ENCODE data around the gene TDO2. TPM values are rescaled to one million over a fixed set of nuclear protein-coding genes. Genes with fewer than 3 reads are reported as not detected.

The TDO2 gene
- total and polyA plus RNA-seq, 8 donors, result 0.35 to 1.4 (median 0.48) TPM; not detected in 4

GRCh38 chr4:155966171-155966570 lies 62.7 kb downstream of the TDO2 start:
- H3K4me1 ChIP-seq, result no peaks in the 10 kb centered on the region
- intact Hi-C loops (cut with DNase I), result no loop called here
- H3K27me3 ChIP-seq, result no peaks in the 10 kb centered on the region
- H3K4me3 ChIP-seq, result no peak overlapping the region
- WGBS, 2 donors, result 60 to 78% methylated on average over 2 of the region's 2 CpGs
- H3K36me3 ChIP-seq, result no peaks in the 10 kb centered on the region
- DNase-seq, result no peak
- H3K27ac ChIP-seq, result no peak overlapping the region
- FAIRE-seq, result no peak
- TF ChIP-seq, protein P1, sequence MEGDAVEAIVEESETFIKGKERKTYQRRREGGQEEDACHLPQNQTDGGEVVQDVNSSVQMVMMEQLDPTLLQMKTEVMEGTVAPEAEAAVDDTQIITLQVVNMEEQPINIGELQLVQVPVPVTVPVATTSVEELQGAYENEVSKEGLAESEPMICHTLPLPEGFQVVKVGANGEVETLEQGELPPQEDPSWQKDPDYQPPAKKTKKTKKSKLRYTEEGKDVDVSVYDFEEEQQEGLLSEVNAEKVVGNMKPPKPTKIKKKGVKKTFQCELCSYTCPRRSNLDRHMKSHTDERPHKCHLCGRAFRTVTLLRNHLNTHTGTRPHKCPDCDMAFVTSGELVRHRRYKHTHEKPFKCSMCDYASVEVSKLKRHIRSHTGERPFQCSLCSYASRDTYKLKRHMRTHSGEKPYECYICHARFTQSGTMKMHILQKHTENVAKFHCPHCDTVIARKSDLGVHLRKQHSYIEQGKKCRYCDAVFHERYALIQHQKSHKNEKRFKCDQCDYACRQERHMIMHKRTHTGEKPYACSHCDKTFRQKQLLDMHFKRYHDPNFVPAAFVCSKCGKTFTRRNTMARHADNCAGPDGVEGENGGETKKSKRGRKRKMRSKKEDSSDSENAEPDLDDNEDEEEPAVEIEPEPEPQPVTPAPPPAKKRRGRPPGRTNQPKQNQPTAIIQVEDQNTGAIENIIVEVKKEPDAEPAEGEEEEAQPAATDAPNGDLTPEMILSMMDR (IDR thresholded peaks at IDR 0.05), result no peak
- no peak for ATAC-seq
- H3K9me3 ChIP-seq, result no peaks in the 10 kb centered on the region

DNA sequence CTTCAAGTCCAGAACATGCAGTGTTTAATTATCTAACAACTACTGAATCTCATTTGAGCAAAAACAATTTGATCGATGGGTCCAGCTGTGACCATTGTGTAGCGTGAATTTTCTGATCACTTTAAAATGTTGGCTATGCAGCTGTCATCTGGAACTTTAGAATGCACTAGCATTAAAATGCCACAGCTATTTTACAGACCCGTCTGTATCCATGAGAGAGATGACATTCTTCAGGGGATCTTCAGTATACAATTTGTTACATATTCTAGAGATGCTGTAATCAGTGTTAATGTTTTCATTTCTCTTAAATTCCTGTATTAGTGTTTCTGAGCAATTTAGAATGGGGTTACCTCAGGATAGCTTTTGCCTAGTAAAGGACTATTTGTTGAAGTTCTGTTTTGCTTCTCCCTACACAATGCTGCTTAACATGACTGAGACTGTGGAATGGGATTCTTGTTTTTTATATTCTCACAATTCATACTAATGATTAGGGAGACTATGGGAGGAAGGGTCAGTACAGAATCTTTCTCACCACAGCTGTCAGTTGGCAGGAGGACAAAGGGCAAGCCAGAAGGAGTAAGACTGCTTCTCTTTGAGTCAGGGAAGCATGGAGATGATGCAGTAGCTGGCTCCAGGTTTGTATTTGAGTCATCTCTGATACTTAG lies 63.4 kb downstream of the TDO2 start:
- H3K27me3 ChIP-seq, result no peaks in the 10 kb centered on the region
- no peak overlapping the region for H3K4me3 ChIP-seq
- H3K27ac ChIP-seq, result no peak overlapping the region
- H3K4me1 ChIP-seq, result no peaks in the 10 kb centered on the region
- intact Hi-C loops (cut with DNase I), result no loop called here
- FAIRE-seq (no peak), ATAC-seq (no peak), DNase-seq (no peak)
- TF ChIP-seq, protein P1 (IDR thresholded peaks at IDR 0.05), result no peak
- WGBS, 2 donors, result 61 to 82% methylated on average over 3 of the region's 3 CpGs
- H3K36me3 ChIP-seq, result no peaks in the 10 kb centered on the region
- H3K9me3 ChIP-seq, result no peaks in the 10 kb centered on the region

Other genes starting within 250 kb of the TDO2 start
- gene GUCY1A1, start 236.8 kb upstream of the TDO2 start, total RNA-seq, result 10 to 100 TPM in 5 of 6 donors, 1 to 10 TPM in 1; 9.6 to 26.4 (median 13.1) TPM
- 1 to 10 TPM; 4.2 to 8.1 TPM for gene GUCY1A1, start 236.8 kb upstream of the TDO2 start, polyA plus RNA-seq
- gene GUCY1B1, start 144.7 kb upstream of the TDO2 start, total RNA-seq, result 10 to 100 TPM in 2 of 6 donors, 1 to 10 TPM in 4; 3.9 to 18.1 (median 4.4) TPM
- gene GUCY1B1, start 144.7 kb upstream of the TDO2 start, polyA plus RNA-seq, result 10 to 100 TPM in 1 of 2 donors, 1 to 10 TPM in 1; 6.2 to 12.4 TPM
- not detected for gene ASIC5, start 37.4 kb upstream of the TDO2 start, total RNA-seq
- not detected for gene ASIC5, start 37.4 kb upstream of the TDO2 start, polyA plus RNA-seq
- 10 to 100 TPM in 3 of 6 donors, 1 to 10 TPM in 3; 5.8 to 15.3 (median 8.5) TPM for gene CTSO, start 50.2 kb downstream of the TDO2 start, total RNA-seq
- 10 to 100 TPM in 1 of 2 donors, 1 to 10 TPM in 1; 3.3 to 16.1 TPM for gene CTSO, start 50.2 kb downstream of the TDO2 start, polyA plus RNA-seq